ENCODE results near the gene PCAT7.
"Not testable (repeated sequence)": the region's sequence is repeated elsewhere in the genome, so short reads cannot be mapped to it uniquely, and the experiment has no call there.

Gene PCAT7

DNA sequence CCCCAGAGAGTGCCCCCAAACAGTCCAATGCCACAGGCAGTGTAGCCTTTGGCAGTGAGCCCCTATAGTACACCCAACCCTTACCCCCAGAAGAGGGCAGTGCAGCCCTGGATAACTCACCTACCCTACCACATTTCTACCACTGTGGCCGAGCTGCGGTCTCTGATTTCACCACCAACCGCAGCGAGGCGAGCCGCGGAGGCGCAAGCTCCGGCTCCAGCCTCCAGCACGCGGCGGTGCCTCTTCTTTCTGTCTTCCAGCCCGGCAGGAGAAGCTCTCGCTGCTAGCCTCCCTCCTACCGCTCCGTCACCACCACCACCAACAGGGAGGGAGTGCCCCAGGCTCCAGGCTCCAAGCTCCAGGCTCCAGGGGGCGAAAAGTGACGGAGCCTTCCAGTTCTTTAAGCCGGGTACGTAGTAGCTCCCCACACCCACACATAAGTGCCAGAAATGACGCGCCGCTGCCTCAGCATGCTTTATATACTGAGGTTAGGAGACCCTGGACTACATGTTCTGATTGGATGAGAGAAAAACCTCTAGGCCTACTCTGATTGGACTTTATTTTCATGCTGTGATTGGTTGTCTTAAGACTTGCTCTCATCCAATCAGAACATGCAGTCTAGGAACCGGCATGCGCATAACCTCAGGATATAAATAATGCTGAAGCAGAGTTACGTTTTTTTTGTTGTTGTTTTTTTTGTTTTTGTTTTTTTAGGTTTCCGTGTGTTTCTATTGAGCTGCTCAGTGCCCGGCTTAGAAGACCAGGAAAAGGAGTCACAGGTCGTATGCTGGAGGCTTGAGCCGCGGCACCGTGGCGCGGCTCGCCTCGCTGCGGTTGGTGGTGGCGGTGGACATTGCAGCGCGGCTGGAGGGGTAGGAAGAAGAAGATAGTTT, at the start of gene PCAT7:
Gene PCAT7 (plus strand): TSS at position 645 of the 893 bp plus-strand sequence.
- peak; percentile 11 to 20 for DNase-seq

DNA sequence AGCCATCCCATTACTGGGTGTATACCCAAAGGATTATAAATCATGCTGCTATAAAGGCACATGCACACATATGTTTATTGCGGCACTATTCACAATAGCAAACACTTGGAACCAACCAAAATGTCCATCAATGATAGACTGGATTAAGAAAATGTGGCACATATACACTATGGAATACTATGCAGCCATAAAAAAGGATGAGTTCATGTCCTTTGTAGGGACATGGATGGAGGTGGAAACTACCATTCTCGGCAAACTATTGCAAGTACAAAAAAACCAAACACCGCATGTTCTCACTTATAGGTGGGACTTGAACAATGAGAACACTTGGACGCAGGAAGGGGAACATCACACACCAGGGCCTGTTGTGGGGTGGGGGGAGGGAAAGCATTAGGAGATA, 48.5 kb upstream of the PCAT7 start:
- DNase-seq = not testable (repeated sequence)

DNA sequence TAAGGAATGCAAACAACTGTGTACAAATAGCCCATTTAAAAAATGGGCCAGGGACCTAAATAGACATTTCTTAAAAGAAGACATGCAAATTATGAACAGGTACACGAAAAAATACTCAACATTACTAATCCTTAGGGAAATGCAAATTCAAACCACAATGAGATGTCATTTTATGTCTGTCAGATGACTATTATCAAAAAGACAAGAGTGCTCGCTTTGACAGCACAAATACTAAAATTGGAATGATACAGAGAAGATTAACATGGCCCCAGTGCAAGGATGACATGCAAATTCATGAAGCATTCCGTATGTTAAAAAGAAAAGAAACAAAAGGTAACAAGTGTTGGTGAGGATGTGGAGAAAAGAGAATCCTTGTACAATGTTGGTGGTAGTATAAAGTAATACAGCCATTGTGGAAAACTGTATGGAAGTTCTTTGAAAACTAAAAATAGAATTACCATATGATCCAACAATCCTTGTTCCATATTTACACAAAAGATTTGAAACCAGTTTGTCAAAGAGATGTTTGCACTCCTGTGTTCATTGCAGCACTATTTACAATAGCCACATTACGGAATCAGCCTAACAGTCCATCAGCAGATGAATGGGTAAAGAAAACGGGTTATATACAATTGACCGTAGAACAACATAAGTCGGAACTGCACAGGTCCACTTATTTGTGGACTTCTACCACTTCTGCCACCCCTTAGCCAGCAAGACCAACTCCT, 47.2 kb upstream of the PCAT7 start:
- no peak for DNase-seq

DNA sequence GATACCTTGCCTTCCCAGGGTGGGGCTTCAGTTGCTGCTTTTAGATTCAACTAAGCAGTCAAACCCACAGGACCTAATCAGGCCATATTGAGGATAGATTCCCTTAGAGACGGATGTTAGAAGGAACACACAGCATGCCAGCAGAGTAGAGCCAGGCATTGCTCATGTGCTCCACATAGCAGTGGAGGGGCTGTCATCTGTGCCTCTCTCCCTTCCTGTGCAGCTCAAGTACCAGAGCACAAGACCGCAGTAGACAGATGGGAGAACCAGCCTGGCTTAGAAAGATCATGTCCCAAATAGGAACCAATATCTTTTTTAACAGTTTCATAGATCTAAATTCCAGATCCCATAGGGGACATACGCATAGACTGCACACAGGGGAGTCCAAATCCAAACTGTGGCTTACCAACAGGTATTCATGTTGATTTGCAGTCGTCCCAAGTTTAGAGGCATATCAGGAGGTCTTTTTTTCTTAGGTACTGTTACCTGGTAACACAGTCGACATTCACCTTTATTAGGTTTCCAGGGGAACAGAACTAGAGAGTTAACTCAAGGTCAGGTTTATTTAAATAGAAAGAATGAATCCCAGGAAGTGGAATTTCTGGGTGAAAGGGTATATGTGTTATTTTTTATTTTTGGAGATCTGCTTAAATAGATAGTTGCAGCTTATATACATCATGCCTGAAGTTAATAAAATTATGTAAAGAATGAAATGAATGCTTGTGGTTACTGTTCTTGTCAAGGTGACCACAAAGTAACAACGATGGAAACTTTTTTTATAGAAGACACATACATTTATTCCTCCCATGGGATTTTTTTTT, 43.5 kb upstream of the PCAT7 start:
- no peak for DNase-seq

DNA sequence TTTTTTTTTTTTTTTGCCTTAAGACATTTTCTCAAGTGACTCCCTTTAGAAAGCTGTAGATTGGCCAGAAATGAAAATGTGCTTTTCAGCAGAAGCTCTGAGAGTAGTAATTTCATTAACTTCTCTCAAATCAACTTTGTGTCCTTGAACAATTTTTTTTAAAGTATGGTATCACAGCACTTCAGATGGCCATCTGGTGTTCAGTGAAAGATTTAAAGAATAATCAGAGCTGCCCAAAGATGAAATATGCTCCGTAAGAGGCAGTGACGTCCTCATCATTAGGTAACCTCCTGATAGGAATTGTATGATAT, 43.0 kb upstream of the PCAT7 start:
- DNase-seq = no peak

DNA sequence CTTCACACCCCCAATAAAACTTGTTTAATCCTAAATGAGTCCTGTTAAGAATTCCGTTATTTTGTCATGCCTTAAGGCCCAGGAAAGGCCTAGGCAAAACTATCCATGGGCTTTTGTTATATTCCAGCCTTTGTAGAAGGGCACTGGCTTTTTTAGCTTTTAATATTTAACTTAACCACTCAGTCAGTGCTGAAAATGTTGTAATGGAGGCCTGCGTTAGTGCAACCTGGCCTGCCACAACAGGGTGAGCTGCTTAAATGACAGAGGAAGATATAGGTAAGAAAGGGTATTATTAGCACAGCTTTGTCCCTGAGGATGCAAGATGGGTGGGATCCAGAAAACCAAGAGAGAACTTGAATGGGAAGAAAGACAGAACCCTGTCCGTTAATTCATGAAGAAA, 40.2 kb upstream of the PCAT7 start:
- no peak for DNase-seq

DNA sequence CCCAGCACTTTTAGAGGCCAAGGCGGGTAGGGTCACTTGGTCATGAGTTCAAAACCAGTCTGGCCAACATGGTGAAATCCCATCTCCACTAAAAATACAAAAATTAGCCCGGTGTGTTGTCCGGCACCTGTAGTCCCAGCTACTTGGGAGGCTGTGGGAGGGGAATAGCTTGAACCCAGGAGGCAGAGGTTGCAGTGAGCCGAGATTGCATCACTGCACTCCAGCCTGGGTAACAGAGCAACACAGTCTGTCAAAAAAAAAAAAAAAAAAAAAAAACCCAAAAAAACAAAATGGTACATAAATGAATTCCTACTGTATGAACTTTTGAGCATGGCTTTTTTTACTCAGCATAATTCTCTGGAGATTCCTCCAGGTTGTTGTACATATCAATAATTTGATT, 37.6 kb upstream of the PCAT7 start:
- no peak for DNase-seq

DNA sequence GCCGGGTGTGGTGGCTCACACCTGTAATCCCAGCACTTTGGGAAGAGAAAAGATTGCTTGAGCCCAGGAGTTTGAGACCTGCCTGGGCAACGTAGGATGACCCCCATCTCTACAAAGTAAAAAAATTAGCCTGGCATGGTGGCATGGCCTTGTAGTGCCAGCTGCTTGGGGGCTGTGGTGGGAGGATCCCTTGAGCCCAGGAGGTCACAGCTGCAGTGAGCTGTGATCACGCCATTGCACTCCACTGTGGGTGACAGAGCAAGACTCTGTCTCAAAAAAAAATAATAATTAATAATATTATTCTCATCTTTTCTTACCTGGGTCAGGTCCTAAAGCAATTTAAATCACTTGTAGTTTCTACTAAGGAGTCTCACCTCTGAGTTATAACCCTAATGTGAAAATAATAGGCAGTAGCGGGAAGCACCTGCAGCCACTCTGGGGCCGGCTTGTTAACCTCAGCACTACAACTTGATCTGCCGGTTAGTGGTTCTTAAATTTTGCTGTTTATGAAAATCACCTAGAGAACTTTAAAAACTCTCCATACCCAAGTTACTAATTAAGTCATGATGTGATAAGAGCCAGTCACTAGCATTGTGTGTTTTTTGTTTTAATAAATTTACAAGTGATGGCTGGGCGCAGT, 29.4 kb upstream of the PCAT7 start:
- DNase-seq = no peak

DNA sequence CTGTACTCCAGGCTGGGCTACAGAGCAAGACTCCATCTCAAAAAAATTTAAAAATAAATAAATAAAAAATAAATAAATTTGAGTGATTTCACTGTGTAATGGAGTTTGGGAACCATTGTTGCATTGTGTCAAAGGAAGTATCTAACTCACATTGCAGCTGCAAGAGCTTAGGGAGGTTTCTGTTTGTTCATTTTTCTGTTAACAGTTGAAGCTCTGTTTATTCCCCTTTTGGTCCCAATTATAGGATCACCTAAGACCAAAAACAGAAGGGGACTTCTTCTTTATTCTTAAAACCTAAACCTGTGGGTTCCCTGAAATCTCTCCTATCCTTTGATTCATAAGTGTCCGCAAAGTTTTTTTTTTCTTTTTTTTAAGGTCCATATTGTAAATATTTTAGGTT, 28.6 kb upstream of the PCAT7 start:
- no peak for DNase-seq

DNA sequence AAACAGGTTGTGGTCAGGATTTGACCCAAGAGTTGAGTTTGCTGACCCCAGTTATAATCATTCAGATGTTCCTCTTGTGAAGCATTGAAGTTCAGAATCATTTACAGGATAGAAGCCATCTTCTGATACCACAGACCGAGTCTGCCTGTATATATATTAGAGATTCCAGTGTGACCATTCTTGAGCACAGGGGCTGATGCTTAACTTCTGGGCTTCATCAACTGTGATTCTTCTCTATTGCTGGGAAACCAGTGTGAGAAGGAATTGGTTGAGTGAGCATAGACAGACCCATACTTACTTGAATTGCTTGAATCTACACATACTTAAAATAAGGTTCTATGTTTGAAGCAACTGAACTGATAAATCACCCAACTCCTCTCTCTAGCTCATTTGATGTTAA, 27.9 kb upstream of the PCAT7 start:
- DNase-seq = no peak

DNA sequence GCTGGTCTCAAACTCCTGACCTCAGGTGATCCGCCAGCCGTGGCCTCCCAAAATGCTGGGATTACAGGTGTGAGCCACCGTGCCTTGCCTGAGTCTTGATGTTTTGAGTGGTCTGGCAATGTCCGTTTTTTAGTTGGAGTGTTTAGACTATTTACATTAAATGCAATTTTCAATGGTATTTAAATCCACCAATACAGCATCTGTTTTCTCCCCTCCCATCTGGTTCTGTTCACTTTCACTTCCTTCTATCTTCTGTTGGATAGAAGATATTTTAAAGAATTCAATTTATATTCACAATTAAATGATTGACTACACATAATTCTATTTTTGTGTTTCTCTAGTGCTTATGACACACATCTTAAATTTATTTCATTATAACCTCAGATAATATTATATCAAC, 26.0 kb upstream of the PCAT7 start:
- DNase-seq = no peak

DNA sequence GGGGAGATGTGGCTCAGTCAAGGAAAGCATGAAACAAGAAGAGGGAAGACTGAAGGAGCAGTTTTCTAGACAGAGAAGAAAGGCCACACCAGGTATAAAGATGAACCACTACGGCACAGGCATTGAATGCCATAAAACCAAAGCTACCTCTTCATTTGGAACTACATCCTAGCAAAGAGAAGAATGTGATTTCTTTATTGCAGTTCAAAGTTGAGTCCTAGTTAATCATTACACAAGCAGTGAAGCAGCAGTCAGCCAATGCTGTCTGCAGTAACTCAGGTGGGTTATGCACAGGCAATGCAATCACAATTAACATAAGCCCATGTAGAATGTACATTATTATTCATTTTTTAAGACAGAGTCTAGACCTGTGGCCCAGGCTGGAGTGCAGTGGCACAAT, 21.7 kb upstream of the PCAT7 start:
- no peak for DNase-seq

DNA sequence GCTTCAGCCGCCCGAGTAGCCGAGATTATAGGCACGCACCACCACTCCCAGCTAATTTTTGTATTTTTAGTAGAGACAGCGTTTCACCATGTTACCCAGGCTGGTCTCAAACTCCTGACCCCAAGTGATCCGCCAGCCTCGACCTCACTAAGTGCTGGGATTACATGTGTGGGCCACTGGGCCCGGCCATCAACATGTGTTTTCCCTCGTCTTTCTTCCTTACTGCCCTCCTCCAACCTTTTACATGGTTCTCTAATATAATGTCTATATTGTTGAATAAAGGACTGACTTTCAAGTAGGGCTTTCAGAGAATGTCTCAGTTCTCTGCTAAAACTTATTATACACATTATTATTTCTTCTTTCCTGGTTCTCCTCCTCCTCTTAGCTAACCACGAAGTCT, 21.3 kb upstream of the PCAT7 start:
- no peak for DNase-seq

DNA sequence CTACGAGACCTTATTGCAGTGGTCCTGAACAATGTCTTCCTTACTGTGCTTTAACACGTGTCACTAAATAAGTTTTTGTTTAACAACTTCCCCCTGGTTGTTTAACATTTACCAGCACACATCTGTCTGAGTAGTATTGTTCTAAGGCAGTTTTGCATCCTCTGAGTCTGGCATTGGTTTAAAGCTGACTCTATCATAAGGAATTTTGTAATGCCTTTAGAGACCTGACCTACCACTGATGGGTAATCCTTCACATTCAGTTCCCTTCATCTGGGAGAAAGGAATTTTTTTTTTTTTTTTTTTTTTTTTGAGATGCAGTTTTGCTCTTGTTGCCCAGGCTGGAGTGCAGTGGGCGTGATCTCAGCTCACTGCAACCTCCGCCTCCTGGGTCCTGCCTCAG, 20.0 kb upstream of the PCAT7 start:
- no peak for DNase-seq

DNA sequence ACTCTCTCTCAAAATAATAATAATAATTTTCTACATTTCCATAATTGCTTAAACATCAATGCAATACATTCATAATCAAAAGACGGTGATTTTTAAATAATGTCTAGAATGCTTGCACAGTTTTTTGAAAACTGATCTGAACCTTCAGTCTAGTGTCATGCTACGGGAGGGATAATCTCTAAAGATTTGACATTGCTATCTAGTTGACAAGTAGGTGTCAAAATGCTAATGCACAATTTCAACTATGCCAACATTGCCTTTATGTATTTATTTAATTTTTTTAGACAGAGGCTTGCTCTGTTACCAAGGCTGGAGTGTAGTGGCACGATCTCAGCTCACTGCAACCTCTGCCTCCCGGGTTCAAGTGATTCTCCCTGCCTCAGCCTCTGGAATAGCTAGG, 16.0 kb upstream of the PCAT7 start:
- DNase-seq = no peak

DNA sequence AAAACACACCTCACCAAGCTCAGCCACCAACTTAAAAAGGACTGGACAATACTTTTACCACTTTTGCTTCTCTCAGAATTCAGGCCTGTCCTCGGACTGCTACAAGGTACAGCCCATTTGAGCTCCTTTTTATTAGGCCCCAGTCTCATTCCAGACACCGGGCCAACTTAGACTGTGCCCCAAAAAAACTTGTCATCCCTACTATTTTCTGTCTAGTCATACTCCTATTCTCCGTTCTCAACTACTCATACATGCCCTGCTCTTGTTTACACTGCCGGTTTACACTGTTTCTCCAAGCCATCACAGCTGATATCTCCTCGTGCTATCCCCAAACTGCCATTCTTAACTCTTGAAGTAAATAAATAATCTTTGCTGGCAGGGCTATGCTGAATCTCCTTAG, 10.5 kb upstream of the PCAT7 start:
- not testable (repeated sequence) for DNase-seq

DNA sequence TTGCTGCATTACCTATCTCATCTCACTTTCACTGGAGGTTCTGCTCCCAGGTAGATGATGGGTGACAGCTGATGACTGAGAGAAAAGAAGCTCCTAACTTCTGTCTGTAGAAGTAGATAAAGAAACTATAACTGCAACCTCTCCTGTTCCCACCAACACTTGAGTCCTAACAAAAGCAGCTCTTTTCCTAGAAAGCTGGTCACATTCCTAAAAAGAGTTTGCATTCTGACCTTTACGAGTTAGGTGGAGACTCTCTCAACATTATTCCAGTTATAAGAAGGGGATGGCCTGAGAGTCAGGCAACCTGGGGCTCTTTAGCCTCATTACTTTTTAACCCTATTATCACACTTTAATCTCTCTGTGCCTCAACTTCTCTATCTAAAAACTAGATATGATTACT, 8.9 kb upstream of the PCAT7 start:
- DNase-seq = no peak

DNA sequence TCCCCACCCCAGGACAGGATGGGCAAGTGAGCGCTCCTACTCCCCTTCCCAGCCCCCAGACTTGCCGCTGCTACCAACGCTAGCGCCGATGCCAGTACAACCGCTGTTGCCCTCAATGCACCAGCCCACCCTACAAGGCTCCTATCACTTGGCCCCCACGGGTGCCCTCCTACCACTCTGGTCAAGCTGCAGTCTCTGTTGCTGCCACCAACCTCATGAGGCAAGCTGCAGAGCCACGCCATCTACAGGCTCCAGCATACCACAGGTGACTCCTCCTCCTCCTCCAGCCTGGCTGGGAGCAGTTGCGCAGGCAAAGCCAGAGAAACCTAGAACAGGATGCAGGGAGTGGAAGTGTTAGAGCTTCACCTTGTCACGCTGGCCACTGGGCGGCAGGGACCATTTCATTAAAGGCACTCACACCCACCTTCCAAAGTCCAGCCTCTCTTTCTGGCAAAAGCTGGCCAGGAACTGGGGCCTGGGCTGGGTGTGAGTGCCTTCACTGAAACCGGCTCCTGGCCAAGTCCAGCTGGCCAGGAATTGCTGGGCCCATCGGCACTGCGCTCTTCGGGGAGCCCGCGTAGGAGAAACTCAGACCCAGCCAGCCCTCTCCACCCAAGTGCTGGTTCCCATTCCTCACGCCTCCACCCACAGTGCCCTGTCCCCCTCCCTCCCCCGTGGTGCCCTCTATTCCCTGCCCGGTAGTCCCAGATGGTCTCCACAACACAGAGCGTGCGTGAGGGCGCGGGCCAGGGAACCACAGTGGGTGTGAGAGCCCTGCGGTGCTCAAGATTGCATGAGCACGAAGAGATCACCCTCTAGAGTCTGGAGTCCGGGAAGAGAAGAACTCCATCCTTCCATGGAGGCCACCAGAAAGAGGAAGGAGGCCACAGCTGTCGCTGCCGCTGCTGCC, 1.6 kb upstream of the PCAT7 start:
- no peak for DNase-seq

DNA sequence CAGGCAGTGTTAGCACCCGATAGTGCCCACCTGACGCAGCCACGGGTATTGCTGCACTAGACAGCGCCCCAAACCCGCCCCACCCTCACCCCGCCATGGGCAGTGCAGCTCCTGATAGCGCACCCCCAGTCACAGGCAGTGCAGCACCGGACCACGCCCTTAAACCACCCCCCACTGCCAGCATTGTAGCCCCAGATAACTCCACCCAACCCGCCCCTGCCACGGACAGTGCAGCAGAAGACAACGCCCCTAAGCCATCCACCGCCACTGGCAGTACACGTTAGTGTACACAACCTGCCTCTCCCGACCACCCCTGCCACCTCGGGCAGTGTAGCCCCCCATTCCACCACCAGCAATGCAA, 825 bp upstream of the PCAT7 start:
- no peak for DNase-seq

DNA sequence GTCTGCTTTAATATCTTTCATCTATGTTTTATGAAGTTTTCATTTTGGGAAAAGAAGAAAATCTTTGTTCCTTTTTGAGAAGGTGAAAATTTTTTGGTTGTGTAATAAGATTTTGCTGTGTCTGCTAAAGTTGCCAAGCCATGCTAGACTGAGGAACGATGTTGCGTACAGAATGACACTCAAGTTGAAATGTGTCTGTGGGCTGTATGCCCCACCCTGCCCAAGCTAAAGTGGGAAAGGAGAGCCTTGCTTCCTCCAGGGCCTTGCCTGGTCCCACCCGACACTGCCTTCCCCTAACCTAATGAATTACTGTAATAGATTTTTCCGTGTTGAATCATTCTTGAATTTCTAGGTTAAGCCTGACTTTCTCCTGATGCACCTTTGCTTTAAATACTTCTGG, 2.5 kb downstream of the PCAT7 start:
- DNase-seq = no peak

DNA sequence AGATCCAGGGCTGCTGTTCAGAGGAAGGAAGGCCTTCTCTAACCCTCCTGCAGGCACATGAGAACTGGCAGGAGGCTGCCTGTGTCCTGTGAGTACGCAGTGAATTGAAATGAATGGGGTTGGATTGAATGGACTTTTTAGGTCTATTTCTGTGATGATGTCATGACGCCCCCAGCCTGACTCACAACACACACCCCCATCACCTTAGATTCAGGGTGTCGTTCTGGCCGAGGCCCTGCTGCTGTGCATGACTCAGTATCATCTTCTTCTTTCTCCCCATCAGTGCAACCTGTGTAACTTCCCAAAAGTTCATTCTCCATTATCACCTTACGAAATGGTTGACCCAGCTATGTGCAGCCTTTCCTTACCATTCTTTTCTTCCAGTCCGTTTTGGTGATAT, 5.4 kb downstream of the PCAT7 start:
- no peak for DNase-seq

DNA sequence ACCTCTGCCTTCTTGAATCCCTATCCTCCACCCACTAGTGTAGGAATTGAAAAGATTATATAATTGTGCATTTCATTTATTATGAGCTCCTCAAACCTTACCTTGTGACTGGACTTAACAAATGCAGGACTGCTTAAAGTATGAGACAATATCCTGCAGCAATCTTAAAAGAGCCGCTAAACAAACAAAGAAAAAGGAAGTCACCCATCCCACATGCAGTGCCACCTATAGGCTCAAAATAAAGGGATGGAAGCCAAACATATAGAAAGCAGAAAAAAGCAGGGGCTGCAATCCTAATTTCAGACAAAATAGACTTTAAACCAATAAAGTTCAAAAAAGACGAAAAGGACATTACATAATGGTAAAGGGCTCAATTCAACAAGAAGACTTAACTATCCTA, 8.7 kb downstream of the PCAT7 start:
- no peak for DNase-seq
